OCI-M2 (cell line): ENCODE results near the gene ZBTB32.

ENCODE experiments used
- DNase-seq: peaks from one replicate; lab custom pipeline; 2025; ENCODE audit not compliant: unreplicated experiment; lab: John Stamatoyannopoulos, UW

ZBTB32 gene

DNA sequence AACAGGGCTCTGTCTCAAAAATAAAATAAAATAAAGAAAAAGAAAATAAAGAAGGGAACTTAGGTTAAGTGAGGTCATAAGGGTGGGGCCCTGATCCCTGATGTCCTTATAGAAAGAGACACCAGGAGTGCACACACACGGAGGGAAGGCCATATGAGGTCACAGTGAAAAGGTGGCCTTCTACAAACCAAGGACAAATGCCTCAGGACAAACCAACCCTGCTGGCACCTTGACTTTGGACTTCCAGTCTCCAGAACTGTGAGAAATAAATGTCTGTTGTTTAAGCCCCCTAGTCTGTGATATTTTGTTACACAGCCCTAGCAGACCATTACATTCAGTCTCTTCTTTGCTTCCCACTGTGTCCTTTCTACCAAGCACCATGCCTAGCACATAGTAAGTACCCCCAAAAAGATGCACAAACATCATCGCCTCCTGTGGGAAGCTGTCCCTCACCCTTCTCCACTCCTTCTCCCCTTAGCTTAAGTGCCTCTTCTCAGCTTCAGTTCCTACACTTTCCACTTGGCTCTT, 8.4 kb upstream of the ZBTB32 start:
- DNase-seq, result no peak

GRCh38 chr19:35696835-35697234, 7.5 kb upstream of the ZBTB32 start:
- no peak for DNase-seq

- peak; percentile 100 for DNase-seq
These were observed 1.9 kb upstream of the ZBTB32 start for GRCh38 chr19:35702223-35703012.

- DNase-seq, result no peak
These were observed 1.0 kb upstream of the ZBTB32 start for GRCh38 chr19:35703343-35703742.

DNA sequence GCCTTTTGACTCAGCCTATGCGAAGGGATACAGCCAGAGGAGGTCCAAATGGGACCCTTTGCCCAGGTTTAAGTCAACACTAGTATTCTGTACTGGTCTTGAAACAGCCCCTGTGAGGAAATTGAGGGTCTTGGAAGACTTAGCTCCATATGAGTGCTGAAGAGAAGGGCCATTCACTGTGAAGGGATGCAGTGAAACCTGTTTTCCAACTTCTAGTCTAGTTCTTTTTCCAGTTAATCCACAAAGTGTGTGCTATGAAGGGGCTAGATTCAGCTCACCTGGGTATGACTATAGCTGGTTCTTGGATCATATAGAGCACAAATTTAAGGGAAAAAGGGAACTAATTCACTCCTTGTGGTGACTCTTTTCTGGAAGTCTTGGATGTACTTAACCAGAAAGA, 4.0 kb downstream of the ZBTB32 start:
- DNase-seq, result no peak

GRCh38 chr19:35710784-35711723, 6.7 kb downstream of the ZBTB32 start:
- DNase-seq, result no peak

GRCh38 chr19:35712567-35713505, 8.5 kb downstream of the ZBTB32 start:
- no peak for DNase-seq

- no peak for DNase-seq
These were observed 9.1 kb downstream of the ZBTB32 start for GRCh38 chr19:35713506-35713850.

DNA sequence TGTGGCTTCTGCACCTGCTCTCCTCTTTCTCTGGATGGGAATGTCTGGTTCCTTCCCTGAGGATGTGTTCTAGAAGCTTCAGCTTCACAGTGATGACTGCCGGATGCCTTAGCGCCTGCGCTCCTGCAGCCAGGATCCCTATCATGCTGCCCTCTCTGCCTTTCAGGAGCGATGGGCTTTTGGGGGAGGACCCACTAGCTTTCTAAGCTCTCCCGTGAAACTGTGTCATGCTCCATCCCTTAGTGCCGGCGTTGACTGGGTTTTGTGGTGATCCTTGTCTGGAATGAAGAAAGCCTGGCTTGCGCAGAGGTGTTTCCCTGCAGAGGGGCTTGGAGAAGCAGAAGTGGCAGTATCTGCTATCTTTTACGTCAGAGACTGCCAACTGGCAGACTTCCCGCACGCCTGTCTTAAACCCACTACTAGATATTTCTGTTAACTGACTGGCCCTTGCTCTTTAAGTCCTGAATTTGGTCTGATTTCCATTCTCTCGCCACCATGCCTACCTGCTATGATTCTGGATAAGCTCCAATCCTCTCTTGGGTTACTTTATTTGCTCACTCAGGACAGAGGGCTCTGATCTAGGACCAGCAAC, 9.6 kb downstream of the ZBTB32 start:
- DNase-seq, result no peak

DNA sequence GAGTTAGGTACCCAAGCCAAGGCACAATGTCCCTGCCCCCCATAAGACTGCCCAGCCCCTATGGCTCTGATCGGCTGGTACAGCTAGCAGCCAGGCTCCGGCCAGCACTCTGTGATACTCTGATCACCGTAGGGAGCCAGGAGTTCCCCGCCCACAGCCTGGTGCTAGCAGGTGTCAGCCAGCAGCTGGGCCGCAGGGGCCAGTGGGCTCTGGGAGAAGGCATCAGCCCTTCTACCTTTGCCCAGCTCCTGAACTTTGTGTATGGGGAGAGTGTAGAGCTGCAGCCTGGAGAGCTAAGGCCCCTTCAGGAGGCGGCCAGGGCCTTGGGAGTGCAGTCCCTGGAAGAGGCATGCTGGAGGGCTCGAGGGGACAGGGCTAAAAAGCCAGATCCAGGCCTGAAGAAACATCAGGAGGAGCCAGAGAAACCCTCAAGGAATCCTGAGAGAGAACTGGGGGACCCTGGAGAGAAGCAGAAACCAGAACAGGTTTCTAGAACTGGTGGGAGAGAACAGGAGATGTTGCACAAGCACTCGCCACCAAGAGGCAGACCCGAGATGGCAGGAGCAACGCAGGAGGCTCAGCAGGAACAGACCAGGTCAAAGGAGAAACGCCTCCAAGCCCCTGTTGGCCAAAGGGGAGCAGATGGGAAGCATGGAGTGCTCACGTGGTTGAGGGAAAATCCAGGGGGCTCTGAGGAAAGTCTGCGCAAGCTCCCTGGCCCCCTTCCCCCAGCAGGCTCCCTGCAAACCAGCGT, 10.4 kb downstream of the ZBTB32 start:
- DNase-seq, result no peak

DNA sequence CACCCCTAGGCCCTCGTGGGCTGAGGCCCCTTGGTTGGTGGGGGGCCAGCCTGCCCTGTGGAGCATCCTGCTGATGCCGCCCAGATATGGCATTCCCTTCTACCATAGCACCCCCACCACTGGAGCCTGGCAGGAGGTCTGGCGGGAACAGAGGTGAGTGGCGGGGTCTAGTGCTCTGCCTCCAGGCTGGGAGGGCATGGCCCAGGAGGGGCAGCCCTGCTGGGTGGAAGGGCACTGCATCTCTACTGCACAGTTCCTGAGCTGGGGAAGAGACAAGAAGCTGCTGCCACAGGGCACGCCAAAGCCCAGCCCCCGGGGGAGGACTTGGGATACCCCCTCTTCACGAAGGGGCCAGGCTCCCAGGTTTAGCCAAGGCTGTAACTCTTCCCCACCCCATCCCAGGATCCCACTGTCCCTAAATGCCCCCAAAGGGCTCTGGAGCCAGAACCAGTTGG, 11.0 kb downstream of the ZBTB32 start:
- no peak for DNase-seq

GRCh38 chr19:35715981-35716800, 11.8 kb downstream of the ZBTB32 start:
- no peak for DNase-seq

- DNase-seq, result peak; percentile 99
These were observed 12.7 kb downstream of the ZBTB32 start for GRCh38 chr19:35716801-35717664.

DNA sequence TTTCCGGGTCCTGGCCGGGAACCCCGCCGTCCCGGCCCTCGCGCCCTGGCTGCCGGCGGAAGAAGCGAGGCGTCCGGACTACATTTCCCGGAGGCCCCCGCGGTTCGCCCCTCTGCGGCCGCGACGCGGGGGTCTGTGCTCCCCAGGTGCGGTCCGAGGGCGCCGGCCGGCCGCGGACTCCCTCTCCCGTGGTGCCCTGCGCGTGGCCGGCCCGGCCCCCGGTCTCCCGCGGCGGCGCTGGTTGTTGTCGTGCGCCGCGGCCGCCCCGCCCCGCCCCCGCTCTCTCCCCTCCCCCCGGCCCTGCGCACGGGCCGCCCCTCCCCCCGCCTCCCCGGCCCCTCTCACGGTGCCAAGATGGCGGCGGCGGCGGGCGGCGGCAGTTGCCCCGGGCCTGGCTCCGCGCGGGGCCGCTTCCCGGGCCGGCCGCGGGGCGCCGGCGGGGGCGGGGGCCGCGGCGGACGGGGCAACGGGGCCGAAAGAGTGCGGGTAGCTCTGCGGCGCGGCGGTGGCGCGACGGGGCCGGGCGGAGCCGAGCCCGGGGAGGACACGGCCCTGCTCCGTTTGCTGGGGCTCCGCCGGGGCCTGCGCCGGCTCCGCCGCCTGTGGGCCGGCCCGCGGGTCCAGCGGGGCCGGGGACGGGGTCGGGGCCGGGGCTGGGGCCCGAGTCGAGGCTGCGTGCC, 13.4 kb downstream of the ZBTB32 start, which contains the start of gene KMT2B:
Gene KMT2B, plus strand, starts transcription at position 339 of the 680 bp plus-strand sequence. Its CDS starts 16 bp downstream, at position 355.
- DNase-seq, result no peak

- no peak for DNase-seq
These were observed 14.1 kb downstream of the ZBTB32 start for GRCh38 chr19:35718345-35719041.

DNA sequence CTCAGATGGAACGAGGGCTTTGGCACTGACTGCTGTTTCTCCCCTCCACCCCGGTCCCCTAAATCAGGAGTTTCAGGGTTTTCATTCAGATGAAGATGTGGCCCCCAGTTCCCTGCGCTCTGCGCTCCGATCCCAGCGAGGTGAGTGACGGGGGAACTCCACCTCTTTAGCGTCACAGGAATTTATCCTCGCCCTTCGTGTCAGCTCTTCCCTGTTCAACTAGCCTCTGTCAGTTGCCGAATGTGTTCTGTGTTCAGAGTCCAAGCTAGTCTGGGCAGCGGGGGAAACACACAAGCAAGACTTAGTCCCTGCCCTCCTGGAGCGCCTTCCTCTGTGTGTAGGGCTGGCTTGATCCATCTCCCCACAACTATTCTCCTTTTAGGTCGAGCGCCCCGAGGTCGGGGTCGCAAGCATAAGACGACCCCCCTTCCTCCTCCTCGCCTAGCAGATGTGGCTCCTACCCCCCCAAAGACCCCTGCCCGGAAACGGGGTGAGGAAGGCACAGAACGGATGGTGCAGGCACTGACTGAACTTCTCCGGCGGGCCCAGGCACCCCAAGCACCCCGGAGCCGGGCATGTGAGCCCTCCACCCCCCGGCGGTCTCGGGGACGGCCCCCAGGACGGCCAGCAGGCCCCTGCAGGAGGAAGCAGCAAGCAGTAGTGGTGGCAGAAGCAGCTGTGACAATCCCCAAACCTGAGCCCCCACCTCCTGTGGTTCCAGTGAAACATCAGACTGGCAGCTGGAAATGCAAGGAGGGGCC, 15.2 kb downstream of the ZBTB32 start:
- no peak for DNase-seq
